HG03575 (cell line): ENCODE data around the gene BCORL1.
A peak's percentile ranks its signal among the peaks of the same experiment; 100 is the strongest.

Experiments
- ATAC-seq: cut with Tn5 transposase; IDR thresholded peaks from one replicate; pipeline ENCODE4 v1.9.1; 2021; ENCODE audit not compliant: unreplicated experiment, insufficient number of reproducible peaks, low FRiP score; ENCODE audit errors: extremely low read depth

Gene BCORL1

DNA sequence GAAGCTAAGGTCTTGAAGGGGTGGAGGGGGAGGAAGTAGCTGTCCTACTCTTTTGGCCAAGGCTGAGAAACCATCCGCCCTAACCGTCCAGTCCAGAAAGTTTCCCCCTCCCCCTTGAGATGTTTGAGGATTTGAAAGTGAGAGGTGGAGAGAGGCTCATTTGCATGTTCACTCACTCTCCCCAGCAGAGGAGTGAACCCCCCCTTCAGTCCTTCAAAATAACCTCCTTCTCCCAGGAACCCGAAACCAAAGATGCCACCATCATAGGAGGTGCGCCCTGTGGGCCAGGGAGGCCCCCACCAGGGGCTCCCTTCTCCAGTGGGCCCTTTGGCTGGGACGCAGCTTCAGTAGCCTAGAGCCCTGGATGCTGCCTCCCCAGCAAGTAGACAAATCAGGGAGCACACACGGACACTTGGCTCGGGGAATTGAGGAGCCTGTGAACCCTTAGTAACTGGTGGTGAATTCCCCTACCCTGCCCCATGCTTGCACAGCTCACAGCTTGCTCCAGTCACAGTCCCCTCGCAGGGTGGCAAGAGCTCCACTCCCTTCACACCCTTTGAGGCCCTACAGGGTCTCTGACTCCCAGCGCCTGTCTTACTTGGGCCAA lies 102.3 kb downstream of the BCORL1 start:
- ATAC-seq = no peak

DNA sequence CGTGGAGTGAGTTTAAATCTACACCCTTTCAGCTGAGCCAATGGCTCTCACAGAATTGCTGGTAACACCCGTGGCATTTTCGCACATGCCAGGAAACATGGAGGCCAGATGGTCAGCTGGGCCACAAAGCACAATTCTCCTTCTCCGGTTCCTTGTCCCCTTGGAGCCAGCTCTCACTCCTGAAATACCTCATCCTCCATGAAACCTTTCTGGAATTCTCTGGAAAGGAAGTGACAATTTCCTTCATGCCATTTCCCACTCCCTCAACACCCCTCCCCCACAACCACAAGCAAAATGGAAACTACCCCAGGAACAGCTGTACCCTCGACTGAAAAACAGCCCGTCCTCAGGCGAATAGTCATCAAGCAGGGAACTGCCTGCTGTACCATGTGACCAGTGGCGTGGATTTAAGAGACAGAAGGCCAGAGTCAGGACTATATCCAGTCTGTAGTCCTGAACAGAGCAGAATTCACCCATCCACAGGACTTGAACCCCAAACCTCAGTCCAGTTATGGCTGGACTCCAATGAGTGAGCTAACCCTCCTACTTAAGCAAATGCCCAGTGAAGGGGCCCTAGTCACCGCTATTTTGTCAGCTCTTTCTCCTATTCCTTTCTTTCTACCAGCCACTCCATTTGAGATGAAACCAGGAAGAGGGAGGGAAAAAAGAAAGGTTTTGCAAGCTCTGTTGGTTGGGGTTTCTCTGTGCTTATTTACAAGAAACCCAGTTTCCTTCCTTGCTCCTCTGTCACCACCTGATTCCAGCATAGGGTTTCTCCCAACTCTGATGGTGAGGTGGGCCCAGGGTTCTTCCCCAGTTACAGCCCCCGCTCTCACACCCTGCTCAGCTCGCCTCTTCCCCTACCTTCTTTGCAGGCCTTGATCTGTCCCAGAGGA lies 103.4 kb downstream of the BCORL1 start:
- ATAC-seq = no peak

DNA sequence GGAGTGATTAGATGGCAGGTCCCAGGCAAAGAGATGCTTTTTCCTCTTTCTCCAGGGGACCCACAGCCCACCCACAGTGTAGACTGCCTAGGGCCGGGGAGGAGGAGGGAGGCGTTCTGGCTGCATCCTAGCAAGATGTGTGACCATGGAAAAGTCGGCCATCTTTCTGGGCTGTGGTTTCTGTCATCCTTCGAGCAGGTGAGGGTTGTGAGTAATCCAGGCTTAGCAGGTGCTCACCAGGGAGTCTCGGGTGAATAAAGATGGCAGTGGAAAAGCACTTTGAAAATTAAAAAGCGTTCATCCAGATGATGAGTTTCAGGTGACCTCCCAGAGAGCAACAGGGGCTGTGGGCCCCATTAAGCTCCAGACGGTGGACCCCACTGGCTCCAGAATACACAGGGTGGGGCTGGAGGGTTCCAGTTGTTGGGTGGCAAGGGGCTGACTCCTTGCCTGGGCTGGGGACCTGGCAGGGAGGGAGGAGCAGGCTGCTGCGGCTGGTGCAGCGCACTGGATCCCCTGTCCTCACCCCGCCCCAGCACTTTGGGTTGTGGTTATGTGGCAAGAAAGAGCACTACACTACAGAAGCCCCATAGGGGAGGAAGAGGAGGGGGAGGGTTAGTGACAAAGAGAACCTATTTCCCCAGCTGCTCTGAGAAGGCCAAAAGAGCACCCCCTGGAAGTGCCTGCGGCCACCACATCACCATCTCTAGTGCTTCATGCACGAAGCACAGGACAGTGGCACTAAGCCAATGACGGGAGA lies 104.2 kb downstream of the BCORL1 start:
- peak; percentile 33 for ATAC-seq

DNA sequence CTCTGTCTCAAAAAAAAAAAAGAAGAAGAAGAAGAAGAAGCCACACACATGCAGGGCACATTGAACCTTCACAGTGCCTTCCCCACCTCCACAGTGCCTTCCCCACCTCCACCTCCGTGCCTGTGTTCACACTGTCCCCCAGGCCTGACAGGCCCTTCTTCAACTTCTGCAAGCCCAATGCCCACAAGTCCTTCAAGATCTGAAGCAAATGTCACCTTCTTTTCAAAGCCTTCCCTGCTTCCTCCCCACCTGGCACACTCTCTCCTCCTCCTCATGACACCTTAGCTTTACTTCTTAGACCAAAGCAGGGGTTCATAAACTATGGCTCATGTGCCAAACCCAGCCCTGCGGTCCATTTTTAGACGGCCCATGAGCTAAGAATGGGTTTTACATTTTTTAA lies 107.9 kb downstream of the BCORL1 start:
- no peak for ATAC-seq

- ATAC-seq = peak; percentile 97
Measured at GRCh38 chrX:130091980-130092522, 109.6 kb downstream of the BCORL1 start.

- ATAC-seq = no peak
Measured at GRCh38 chrX:130093271-130093670, 110.8 kb downstream of the BCORL1 start.

DNA sequence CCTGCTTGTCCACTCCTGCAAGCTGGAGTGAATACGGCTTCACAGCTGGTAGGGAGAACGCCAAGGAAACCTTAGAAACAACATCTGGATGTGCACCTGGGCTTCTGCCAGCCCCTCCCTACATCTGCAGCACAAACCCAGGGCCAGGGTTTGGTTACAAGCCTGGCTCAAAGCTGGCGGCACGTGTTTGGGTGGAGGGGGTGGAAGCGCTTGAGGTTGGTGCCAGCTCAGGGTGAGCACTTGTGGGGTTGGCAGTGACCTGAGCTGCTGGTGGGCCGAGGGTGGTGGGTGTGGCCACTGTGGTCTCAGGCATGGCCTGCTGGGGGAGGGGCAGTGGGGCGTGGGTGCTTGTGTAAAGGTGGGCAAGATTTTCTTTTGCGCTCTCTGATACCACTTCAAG lies 112.3 kb downstream of the BCORL1 start:
- no peak for ATAC-seq

DNA sequence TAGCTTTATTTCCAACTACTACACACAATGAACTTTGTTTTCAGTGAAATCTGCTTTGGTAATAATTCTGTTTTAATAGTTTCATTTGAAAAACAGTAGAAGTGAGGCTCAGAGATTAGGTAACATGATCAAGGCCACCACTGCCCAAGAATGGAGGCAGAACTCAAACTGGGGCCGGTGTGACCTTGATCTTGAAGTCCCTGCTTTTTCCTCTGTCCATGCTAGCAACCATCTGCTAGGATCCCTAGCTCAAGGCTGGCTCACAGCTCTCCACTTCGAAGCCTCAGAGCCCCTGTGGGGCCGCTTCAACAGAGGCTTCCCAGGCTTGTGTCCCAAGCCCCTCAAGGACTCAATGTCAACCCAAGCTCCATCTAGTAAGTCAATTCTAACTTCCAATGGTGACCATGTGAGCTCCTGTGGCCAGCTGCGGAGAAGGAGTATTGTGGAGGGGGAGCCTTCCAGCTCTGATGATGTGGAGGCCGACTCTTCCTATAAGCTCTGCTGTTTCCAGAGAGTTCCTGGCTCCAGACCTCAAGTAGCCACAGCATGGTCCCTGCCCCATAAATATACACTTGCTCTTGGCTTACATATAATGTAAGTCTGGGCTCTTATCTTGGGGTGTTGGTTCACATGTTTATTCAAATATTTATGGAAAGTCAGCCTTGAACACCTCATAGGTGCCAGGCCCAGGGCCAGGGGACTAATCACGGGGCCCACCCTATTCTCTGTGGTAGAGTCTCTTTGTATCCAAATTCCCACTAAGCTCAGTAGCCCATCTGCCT lies 113.0 kb downstream of the BCORL1 start:
- no peak for ATAC-seq

- ATAC-seq = no peak
Measured at GRCh38 chrX:130097507-130098209, 115.2 kb downstream of the BCORL1 start.

DNA sequence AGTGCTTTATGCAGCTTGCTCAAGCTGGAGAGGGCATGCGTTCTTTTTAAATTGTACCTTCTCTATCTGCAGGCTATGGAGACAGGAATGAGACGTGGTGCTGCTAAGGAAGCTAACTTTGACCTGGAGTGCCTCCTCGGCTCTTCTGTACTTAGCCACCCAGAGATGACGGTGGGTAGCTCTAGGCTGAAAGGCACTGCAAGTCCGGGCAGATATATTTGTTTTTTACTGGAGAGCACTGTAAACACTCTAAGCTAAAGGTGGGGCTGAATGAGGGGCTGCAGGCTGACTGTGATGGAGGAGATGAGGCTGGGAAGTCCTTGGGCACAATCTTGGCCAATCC lies 115.7 kb downstream of the BCORL1 start:
- ATAC-seq = no peak

DNA sequence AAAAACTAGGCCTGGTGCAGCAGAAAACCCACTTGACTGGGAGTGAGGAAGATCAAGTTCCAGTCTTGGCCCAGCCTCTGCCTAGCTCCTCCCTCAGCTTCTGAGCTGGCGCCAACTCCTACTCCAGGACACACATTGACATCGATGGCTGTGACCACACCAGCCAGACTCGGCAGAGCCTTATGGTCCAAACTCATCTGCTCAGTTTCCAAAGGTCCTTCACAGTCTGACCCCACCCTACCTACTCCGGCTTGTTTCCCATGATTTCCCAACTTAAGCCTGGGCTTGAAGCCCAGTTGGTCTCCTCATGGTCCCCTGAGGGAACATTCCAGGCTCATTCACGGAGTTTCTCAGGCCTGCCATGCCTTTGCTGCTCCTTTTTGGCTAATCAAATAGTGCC lies 117.7 kb downstream of the BCORL1 start:
- no peak for ATAC-seq

- ATAC-seq = no peak
Measured at GRCh38 chrX:130103605-130104004, 121.2 kb downstream of the BCORL1 start.

DNA sequence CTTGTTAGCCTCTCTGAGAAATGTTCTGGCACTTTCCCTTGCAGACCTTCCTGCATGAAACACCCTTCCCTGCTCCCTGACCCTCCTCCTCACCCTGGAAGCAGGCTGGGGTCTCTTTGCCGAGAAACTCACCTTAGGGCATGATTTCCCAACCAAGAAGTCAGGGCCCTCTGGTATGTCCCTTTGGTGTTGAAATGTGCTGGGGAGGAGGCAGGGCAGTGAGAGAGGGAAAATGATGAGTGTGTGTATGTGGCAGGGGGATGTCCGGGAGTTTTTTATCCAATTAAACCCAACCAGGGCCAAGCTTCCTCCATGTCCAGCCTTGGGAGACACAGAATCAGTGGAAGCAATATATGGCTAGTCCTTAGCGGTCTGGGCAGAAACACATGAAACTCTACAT lies 122.8 kb downstream of the BCORL1 start:
- no peak for ATAC-seq

DNA sequence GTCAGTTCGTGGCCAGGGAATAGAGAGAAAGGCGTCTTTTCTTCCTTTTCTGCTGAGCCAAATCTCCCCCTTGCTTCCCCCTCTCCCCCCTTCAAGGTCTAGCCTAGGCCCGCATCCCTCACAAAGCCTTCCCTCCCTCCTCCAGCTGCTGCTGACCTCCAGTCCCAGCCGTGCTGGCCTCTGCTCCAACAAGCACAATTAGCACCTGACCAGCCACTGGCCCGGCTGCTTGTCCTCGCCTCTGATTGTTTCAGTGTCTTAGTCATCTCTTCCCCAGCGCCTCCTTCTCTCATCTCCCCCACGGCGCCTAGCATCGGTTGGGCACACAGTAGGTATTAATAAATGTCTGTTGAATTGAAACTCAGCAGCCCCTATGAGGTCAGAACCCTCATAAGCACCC lies 123.6 kb downstream of the BCORL1 start:
- no peak for ATAC-seq
